ENCODE data around the gene SNTB2.
A peak's percentile ranks its signal among the peaks of the same experiment; 100 is the strongest.

SNTB2 gene

DNA sequence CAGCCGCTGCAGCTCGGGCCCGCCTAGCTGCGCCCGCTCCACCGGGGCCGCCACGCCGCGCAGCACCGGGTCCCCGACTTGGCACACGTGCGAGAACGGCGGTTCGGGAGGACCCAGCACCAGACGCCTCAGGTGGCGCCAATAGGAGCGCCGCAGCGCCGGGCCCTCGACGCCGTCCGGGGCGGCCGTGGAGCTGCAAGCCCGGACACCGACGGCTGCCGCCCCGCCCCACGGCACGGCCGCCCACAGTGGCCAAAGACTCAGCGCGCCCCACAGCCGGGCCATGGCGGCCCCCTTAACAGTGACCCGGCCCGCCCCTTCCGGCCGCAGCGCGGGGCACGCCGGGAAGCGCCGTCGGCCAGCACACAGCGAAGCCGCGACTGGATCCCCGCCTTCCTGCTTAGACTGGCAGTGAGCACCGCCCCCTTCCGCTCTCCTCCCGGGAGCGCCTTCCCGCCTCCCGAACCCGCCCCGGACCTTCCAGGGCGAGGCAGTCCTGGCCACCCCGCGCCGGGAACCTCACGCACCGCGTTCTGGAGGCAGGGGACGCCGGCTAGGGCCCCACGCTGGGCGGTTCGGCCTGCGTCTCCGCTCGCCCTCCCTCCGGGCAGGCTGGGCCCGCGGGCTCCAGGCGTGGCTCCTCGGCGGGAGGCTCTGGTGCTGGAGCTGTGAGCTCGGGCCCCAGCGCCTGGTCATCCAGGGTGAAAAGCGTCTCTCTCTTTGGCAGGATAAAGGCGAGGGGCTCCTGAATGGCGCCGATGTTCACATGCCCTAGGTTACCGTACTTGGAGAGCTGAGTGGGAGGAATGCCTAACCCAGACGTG is 143.5 kb downstream of the SNTB2 start, which contains the start of gene PDF:
Gene PDF (minus strand): TSS at position 303 of the 824 bp plus-strand sequence. CDS start 18 bp downstream, at position 285.
- no peak for TF ChIP-seq CTCF (IDR thresholded peaks at IDR 0.05; ENCODE audit: insufficient read depth, low read depth, low read length, missing control alignments)
- DNase-seq (ENCODE audit: low read depth): peak; percentile 93
- peak within 1 kb of the TSS; percentile 78 for H3K4me3 ChIP-seq (ENCODE audit: low read depth, low read length)

- no peak overlapping the region for H3K4me3 ChIP-seq (ENCODE audit: low read depth, low read length)
- TF ChIP-seq CTCF (IDR thresholded peaks at IDR 0.05; ENCODE audit: insufficient read depth, low read depth, low read length, missing control alignments): no peak
- no peak for DNase-seq (ENCODE audit: low read depth)
Observed at GRCh38 chr16:69334696-69335095, 147.7 kb downstream of the SNTB2 start.

DNA sequence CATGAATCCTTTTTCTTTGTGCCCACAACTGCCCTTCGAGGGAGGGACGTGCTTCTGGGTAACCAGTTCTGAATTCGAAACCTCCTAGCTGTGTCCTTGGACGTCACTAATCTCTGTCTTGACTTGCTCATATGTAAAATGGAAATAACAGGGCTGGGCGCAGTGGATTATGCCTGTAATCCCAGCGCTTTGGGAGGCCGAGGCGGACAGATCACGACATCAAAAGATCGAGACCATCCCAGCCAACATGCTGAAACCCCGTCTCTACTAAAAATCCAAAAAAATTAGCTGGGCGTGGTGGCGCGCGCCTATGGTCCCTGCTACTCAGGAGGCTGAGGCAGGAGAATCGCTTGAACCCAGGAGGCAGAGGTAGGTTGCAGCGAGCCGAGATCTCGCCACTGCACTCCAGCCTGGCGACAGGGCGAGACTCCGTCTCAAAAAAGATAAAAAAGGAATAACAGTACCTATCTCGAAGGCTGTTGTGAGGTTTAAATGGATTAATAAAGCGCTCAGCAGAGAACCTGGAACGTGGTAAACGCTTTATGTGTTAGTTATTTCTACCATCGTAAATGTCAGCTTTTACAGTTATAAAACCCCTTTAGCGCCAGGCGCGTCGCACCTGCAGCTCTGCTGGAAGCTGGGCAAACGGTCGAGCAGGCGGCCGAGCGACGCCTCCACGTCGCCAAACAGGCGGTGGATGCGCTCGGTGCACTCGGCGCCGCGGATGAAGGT is 151.8 kb downstream of the SNTB2 start:
- H3K4me3 ChIP-seq (ENCODE audit: low read depth, low read length): peak overlapping the region; percentile 84
- no peak for DNase-seq (ENCODE audit: low read depth)
- no peak for TF ChIP-seq CTCF (IDR thresholded peaks at IDR 0.05; ENCODE audit: insufficient read depth, low read depth, low read length, missing control alignments)

DNA sequence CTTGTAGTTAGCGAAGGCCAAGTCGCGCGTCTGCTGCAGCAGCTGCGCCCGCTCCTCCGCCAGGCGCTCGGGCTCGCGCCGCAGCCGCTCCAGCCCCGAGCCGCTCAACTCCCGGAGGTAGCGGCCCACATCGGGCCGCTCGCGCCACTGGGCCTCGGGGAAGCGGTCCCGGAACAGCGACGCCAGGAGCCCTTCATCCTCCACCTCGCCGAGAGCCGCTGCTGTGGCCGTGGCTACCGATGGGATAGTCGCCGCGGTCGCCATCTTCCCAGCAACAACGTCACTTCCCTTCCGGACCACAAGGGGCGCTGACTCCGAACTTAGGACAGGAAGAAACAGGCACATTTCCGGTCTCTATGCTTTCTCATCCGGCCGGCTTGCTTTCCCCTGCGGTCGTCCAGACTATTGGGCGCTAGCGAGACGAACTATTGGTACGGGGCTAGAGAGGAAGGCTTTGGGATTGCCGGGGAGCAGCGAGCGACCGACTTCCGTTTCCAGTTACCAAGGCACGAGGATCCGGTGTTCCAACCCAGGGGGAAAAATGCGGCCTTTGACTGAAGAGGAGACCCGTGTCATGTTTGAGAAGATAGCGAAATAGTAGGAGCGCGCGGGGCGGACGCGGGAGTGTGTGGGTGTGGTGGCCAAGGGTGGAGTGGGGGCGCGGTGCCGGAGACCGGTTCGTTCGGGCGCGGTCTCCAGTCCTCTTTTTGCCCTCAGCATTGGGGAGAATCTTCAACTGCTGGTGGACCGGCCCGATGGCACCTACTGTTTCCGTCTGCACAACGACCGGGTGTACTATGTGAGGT is 152.5 kb downstream of the SNTB2 start, which contains the start of the genes COG8 and NIP7:
Gene COG8 (minus strand): TSS at position 276 of the 806 bp plus-strand sequence. CDS start 12 bp downstream, at position 264.
Gene NIP7 (plus strand): TSS at position 484 of the 806 bp plus-strand sequence. CDS start 58 bp downstream, at position 542.
- DNase-seq (ENCODE audit: low read depth): peak; percentile 99
- peak within 1 kb of the TSS; percentile 84 for H3K4me3 ChIP-seq (ENCODE audit: low read depth, low read length)
- TF ChIP-seq CTCF (IDR thresholded peaks at IDR 0.05; ENCODE audit: insufficient read depth, low read depth, low read length, missing control alignments): peak; percentile 80

GRCh38 chr16:69340095-69340644 is 153.2 kb downstream of the SNTB2 start:
- no peak for TF ChIP-seq CTCF (IDR thresholded peaks at IDR 0.05; ENCODE audit: insufficient read depth, low read depth, low read length, missing control alignments)
- no peak for DNase-seq (ENCODE audit: low read depth)
- peak overlapping the region; percentile 84 for H3K4me3 ChIP-seq (ENCODE audit: low read depth, low read length)

- H3K4me3 ChIP-seq (ENCODE audit: low read depth, low read length): no peak overlapping the region
- TF ChIP-seq CTCF (IDR thresholded peaks at IDR 0.05; ENCODE audit: insufficient read depth, low read depth, low read length, missing control alignments): no peak
- DNase-seq (ENCODE audit: low read depth): no peak
Observed at GRCh38 chr16:69344171-69344570, 157.2 kb downstream of the SNTB2 start.
